GM12892 (cell line): ENCODE results near the gene PCDHAC1.

Experiments used
- POLR2A ChIP-seq: IDR thresholded peaks from 2 replicates; pipeline ENCODE4 v1.6.1; 2011; ENCODE audit warnings: low read depth, low read length, control low read depth
- POLR2AphosphoS5 ChIP-seq: IDR thresholded peaks from 2 replicates; pipeline ENCODE4 v1.6.1; 2011; ENCODE audit warnings: low read depth, low read length, control low read depth

DNA sequence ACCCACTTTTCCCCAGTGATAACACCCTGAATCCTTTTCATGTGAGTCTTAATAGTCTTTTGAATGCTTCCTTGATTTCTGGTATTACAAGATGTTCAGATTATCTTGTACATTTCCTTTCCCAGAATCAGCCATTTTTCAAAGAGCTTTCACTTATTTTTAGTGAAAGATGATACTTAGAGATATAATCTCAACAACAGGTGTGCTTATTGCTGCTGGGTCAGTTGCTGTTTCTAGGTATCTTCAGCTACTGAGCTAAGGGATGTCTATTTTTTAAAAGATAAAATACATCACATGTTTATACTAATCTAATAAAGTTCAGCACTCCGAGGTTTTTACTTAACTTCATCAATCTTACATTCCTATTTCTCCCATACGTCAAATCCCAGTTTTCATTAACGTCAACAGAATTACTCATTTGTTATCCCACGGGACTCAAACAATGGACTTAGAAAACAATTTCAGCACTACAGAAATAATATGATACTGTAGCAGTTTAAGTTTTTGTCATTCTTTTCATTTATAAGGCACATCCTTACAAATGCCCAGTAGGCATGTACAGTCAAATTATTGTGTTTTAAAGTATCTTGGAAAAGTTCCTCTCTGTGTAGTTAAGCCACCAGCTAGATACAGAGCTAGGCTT is 9.0 kb downstream of the PCDHAC1 start:
- TF ChIP-seq POLR2AphosphoS5 (no peak), POLR2A (no peak)
